ENCODE results near the gene APOBEC3H. TPM values are rescaled to one million over a fixed set of nuclear protein-coding genes. Genes with fewer than 3 reads are reported as not detected.

APOBEC3H gene
- polyA plus RNA-seq, 1 donor (not counting 4 experiments of a cell fraction or from before 2014, with no cell fraction given): 0.41 TPM

DNA sequence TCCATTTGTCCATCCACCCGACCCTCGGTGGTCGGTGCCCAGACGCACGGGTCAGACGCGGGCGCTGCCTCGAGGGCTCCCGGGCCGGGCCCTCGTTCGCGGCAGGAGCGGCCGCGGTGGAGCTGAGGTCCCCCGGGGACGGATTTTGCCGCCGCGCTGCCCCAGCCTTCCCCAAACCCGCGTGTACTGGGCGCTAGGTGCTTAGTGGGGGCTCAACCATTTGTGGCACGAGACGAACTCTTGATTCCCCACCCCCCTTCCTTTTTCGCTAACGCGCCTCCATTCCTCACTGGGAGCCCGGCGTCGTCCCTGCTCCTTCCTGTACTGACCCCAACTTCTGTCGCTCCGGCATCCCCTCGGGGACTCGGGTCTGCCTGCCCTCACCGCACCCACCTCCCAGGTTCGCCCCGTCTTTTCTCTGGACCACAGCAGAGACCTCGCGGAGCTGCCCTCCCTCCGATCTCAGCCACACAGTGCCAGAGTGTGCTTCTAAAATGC, 56.2 kb downstream of the APOBEC3H start:
- Histone ChIP-seq H3K36me3 (ENCODE audit: control insufficient read depth in 2 of 2, extremely low read depth in 1 of 2, insufficient read depth in 2 of 2, low read length in 2 of 2) (peaks cover 0 to 3% of the 10 kb centered on the region in 2 experiments), H3K27ac (ENCODE audit: control insufficient read depth, insufficient read depth, low read length) (no peak overlapping the region), H3K79me2 (ENCODE audit: control insufficient read depth, insufficient read depth, low read length) (no peaks in the 10 kb centered on the region), H3K4me1 (ENCODE audit: control insufficient read depth, extremely low read depth, insufficient read depth, low read length) (peaks cover 2% of the 10 kb centered on the region), H2AFZ (ENCODE audit: control insufficient read depth, low read length) (peak overlapping the region; percentile 86), H3K9me3 (ENCODE audit: control insufficient read depth, low read depth, low read length) (no peaks in the 10 kb centered on the region), H3K27me3 (ENCODE audit: control insufficient read depth, extremely low read depth, insufficient read depth, low read length) (peaks cover 25% of the 10 kb centered on the region), H3K4me3 (ENCODE audit: control insufficient read depth in 2 of 3, extremely low read depth in 1 of 3, insufficient read depth in 2 of 3, low read depth in 1 of 3, low read length in 3 of 3) (peak overlapping the region; percentile 45 to 72 (median 62)), H3K9me1 (ENCODE audit: control insufficient read depth, extremely low read depth, insufficient read depth, low read length) (no peaks in the 10 kb centered on the region), H3K4me2 (ENCODE audit: control insufficient read depth, extremely low read depth, insufficient read depth, low read depth, low read length) (peak overlapping the region; percentile 88), H4K20me1 (ENCODE audit: control insufficient read depth, extremely low read depth, insufficient read depth, low read length) (no peaks in the 10 kb centered on the region), H3K9ac (ENCODE audit: control insufficient read depth, extremely low read depth, insufficient read depth, low read length) (peak overlapping the region; percentile 68)
- FAIRE-seq (no peak), DNase-seq (ENCODE audit: low read depth, low spot score) (no peak)
- peak; percentile 89 for TF ChIP-seq EZH2 (IDR thresholded peaks at IDR 0.05; ENCODE audit: low read length)
- TF ChIP-seq, protein P1, sequence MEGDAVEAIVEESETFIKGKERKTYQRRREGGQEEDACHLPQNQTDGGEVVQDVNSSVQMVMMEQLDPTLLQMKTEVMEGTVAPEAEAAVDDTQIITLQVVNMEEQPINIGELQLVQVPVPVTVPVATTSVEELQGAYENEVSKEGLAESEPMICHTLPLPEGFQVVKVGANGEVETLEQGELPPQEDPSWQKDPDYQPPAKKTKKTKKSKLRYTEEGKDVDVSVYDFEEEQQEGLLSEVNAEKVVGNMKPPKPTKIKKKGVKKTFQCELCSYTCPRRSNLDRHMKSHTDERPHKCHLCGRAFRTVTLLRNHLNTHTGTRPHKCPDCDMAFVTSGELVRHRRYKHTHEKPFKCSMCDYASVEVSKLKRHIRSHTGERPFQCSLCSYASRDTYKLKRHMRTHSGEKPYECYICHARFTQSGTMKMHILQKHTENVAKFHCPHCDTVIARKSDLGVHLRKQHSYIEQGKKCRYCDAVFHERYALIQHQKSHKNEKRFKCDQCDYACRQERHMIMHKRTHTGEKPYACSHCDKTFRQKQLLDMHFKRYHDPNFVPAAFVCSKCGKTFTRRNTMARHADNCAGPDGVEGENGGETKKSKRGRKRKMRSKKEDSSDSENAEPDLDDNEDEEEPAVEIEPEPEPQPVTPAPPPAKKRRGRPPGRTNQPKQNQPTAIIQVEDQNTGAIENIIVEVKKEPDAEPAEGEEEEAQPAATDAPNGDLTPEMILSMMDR (optimal IDR thresholded peaks at IDR 0.05 in 1 of 3, IDR thresholded peaks at IDR 0.05 in 1 of 3, conservative IDR thresholded peaks at IDR 0.05 in 1 of 3; ENCODE audit: extremely low read depth in 1 of 3, insufficient read depth in 2 of 3, low read length in 3 of 3): no peak
- dilution Hi-C loops (cut with MboI; ENCODE audit: extremely low pct_ligation_motif_present, low sequenced_read_pairs): no loop called here

Small RNA genes lying within 50 kb of the gene (small RNA-seq; reads per million reads assigned to genes)
- gene AL022318.2 (ENCODE audit: insufficient read length in 3 of 3, low read depth in 3 of 3, low replicate concordance in 1 of 3) (0 reads per million in 3 experiments), gene COX5BP7 (ENCODE audit: insufficient read length in 3 of 3, low read depth in 3 of 3, low replicate concordance in 1 of 3) (0 reads per million in 3 experiments)

Other genes with a start within 250 kb of the APOBEC3H start
- gene CBX6, start 225.0 kb upstream of the APOBEC3H start, polyA plus RNA-seq: 4.1 to 9.5 TPM (median 4.4 TPM) in 3 replicates
- gene APOBEC3A, start 139.6 kb upstream of the APOBEC3H start, polyA plus RNA-seq: 0.48 to 0.50 TPM in 2 of 3 replicates, not detected in the other
- 1.5 to 4.9 TPM (median 3.4 TPM) in 3 replicates for gene APOBEC3B, start 114.9 kb upstream of the APOBEC3H start, polyA plus RNA-seq
- gene APOBEC3C, start 83.0 kb upstream of the APOBEC3H start, polyA plus RNA-seq: 25.6 to 54.9 TPM (median 34.7 TPM) in 3 replicates
- 0.13 to 0.31 TPM (median 0.24 TPM) in 3 replicates for gene APOBEC3D, start 76.1 kb upstream of the APOBEC3H start, polyA plus RNA-seq
- 6.9 to 9.8 TPM (median 7.9 TPM) in 3 replicates for gene APOBEC3F, start 56.4 kb upstream of the APOBEC3H start, polyA plus RNA-seq
- 4.7 to 11.3 TPM (median 7.8 TPM) in 3 replicates for gene APOBEC3G, start 20.0 kb upstream of the APOBEC3H start, polyA plus RNA-seq
- 1.2 to 1.6 TPM (median 1.3 TPM) in 3 replicates for gene CBX7, start 55.4 kb downstream of the APOBEC3H start, polyA plus RNA-seq
- gene PDGFB, start 147.7 kb downstream of the APOBEC3H start, polyA plus RNA-seq: 4.3 to 10.3 TPM (median 6.0 TPM) in 3 replicates
- gene RPL3, start 222.4 kb downstream of the APOBEC3H start, polyA plus RNA-seq: 2,424 to 2,611 TPM (median 2,538 TPM) in 3 replicates